Lung (tissue), 12 donors: Measurements from ENCODE around the gene AUH. TPM values are rescaled to one million over a fixed set of nuclear protein-coding genes. Genes with fewer than 3 reads are reported as not detected.

Experiments
- ATAC-seq: fragments of 200-7000 bp; cut with Tn5 transposase; one replicate; pipeline ENCODE4 v1.9.1; 2020; ENCODE audit warnings: moderate number of reproducible peaks; ENCODE audit not compliant: insufficient read depth, low FRiP score
- DNase-seq, 3 donors: peaks; one replicate each; pipeline ENCODE4 v3.0.0-alpha.2; 2013 to 2017
- H3K27ac ChIP-seq, 2 donors: one replicate each; pipeline ENCODE4 v1.5.1; 2013; ENCODE audit warnings: mild to moderate bottlenecking in 2 of 2, moderate library complexity in 2 of 2, control low read depth in 1 of 2, inconsistent platforms in 1 of 2, low read depth in 1 of 2, low read length in 1 of 2
- H3K27me3 ChIP-seq, 3 donors: one replicate each; pipeline ENCODE4 v1.5.1; 2013; ENCODE audit warnings: low read length in 2 of 3; ENCODE audit not compliant: control insufficient read depth in 3 of 3, insufficient read depth in 3 of 3
- H3K36me3 ChIP-seq, 4 donors: one replicate each; pipeline ENCODE4 v1.5.1; 2013; ENCODE audit warnings: low read length in 4 of 4, mild to moderate bottlenecking in 1 of 4, moderate library complexity in 1 of 4; ENCODE audit not compliant: control insufficient read depth in 4 of 4, insufficient read depth in 4 of 4
- H3K4me1 ChIP-seq, 5 donors: one replicate each; pipeline ENCODE4 v1.5.1; 2013; ENCODE audit warnings: low read length in 5 of 5, mild to moderate bottlenecking in 2 of 5, moderate library complexity in 1 of 5; ENCODE audit not compliant: control insufficient read depth in 5 of 5, insufficient read depth in 5 of 5
- H3K4me3 ChIP-seq: one replicate; pipeline ENCODE4 v1.5.1; 2013; ENCODE audit warnings: mild to moderate bottlenecking, control low read depth, moderate library complexity
- H3K9ac ChIP-seq, 2 donors: one replicate each; pipeline ENCODE4 v1.5.1; 2013; ENCODE audit warnings: low read length in 2 of 2, control low read depth in 1 of 2; ENCODE audit not compliant: insufficient read depth in 1 of 2
- H3K9me3 ChIP-seq, 4 donors: one replicate each; pipeline ENCODE4 v1.5.1; 2013; ENCODE audit warnings: low read length in 3 of 4, mild to moderate bottlenecking in 1 of 4, moderate library complexity in 1 of 4; ENCODE audit not compliant: control insufficient read depth in 4 of 4, insufficient read depth in 3 of 4
- WGBS, 2 donors: extraction: QIAGEN DNeasy Blood & Tissue Kit; methylation state at CpG; one replicate each; pipeline ENCODE4 v1.1.7; 2013; 5-methylcytosine and 5-hydroxymethylcytosine counted together
- polyA plus RNA-seq, 2 donors: library from polyadenylated mRNA; stranded (reverse); fragments of 200-250 nt; gene quantifications; one replicate each; pipeline ENCODE4 v1.2.1, GENCODE V29; 2013
- total RNA-seq, 2 donors: library from RNA; depleted of rRNA in 1 of 2; stranded (reverse); fragments of >200 nt in 1 of 2; gene quantifications; one replicate each; pipeline ENCODE4 v1.2.1, GENCODE V29; 2014 to 2021
- TF ChIP-seq, protein P1 (sequence below): IDR thresholded peaks from 2 replicates; pipeline ENCODE4 v1.5.1; 2012; ENCODE audit warnings: mild to moderate bottlenecking; ENCODE audit errors: control extremely low read depth, extremely low read depth
- donor health status: control.
- donor health status: control.
- donor health status: Bipolar disorder and iron deficiency.
- donor health status: healthy.
- donor health status: DM: yes; HTN: yes; CAD: no.

Gene AUH
- total and polyA plus RNA-seq, 4 donors: 10.5 to 76.8 (median 16.2) TPM

- 90 to 94% methylated on average over 6 of the region's 6 CpGs for WGBS, 2 donors
- TF ChIP-seq, protein P1, sequence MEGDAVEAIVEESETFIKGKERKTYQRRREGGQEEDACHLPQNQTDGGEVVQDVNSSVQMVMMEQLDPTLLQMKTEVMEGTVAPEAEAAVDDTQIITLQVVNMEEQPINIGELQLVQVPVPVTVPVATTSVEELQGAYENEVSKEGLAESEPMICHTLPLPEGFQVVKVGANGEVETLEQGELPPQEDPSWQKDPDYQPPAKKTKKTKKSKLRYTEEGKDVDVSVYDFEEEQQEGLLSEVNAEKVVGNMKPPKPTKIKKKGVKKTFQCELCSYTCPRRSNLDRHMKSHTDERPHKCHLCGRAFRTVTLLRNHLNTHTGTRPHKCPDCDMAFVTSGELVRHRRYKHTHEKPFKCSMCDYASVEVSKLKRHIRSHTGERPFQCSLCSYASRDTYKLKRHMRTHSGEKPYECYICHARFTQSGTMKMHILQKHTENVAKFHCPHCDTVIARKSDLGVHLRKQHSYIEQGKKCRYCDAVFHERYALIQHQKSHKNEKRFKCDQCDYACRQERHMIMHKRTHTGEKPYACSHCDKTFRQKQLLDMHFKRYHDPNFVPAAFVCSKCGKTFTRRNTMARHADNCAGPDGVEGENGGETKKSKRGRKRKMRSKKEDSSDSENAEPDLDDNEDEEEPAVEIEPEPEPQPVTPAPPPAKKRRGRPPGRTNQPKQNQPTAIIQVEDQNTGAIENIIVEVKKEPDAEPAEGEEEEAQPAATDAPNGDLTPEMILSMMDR: no peak
- Histone ChIP-seq H3K27ac (no peak overlapping the region), H3K9me3 (no peaks in the 10 kb centered on the region), H3K4me1 (no peaks in the 10 kb centered on the region), H3K27me3 (no peaks in the 10 kb centered on the region), H3K36me3 (peaks cover 4 to 14% (median 5%) of the 10 kb centered on the region in 4 donors), H3K4me3 (no peak overlapping the region), H3K9ac (no peak overlapping the region)
- DNase-seq (no peak), ATAC-seq (no peak)
Measured at GRCh38 chr9:91221332-91221731, 140.4 kb downstream of the AUH start.

DNA sequence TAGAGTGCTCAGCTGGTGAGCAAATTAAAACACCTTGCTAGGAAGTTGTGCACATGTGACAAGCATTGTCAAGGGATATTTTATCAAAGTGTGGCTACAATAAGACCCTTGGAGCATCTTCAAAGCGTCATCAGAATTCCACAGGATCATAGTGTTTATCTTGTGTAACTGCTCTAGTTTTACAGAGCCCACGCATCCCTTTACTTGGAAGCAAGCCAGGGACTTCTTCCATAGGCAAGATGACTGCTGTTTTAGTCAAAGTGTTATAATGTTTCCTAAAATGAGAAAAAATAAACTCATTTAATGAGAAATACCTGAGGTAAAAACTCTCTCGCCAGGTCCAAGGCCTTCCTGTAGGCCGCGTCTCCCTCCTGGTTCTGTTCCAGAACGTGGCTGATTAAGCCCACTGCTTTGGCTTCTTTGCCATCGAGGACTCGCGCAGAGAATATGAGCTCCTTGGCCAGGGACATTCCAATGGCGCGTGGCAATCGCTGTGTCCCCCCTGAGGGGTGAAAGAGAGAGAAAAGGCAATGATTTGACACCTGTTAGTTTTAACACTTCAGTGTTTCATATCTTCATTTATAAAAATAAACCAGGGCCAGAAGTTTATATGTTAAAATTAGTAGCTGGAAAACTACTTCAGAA lies 141.1 kb downstream of the AUH start:
- Histone ChIP-seq H3K9ac (no peak overlapping the region), H3K27me3 (no peaks in the 10 kb centered on the region), H3K4me3 (no peak overlapping the region), H3K4me1 (no peaks in the 10 kb centered on the region), H3K9me3 (no peaks in the 10 kb centered on the region), H3K27ac (no peak overlapping the region), H3K36me3 (peaks cover 4 to 14% (median 5%) of the 10 kb centered on the region in 4 donors)
- DNase-seq: peak in 1 of 3 donors; percentile 56
- TF ChIP-seq, protein P1: no peak
- WGBS, 2 donors: 92 to 96% methylated on average over 12 of the region's 12 CpGs
- no peak for ATAC-seq

GRCh38 chr9:91220021-91220420 lies 141.7 kb downstream of the AUH start:
- no peak for ATAC-seq

More at GRCh38 chr9:91220021-91220420, 141.7 kb downstream of the AUH start:
- no peak overlapping the region for H3K9ac ChIP-seq
- TF ChIP-seq, protein P1: no peak
- H3K27me3 ChIP-seq: no peaks in the 10 kb centered on the region
- H3K36me3 ChIP-seq: peaks cover 4 to 14% (median 5%) of the 10 kb centered on the region in 4 donors
- no peak overlapping the region for H3K27ac ChIP-seq
- no peaks in the 10 kb centered on the region for H3K9me3 ChIP-seq
- no peak for DNase-seq
- no peaks in the 10 kb centered on the region for H3K4me1 ChIP-seq
- no peak overlapping the region for H3K4me3 ChIP-seq
- WGBS, 2 donors: 94 to 96% methylated on average over 4 of the region's 4 CpGs
